K562 (cell line): ENCODE data around the gene NECTIN2. TPM values are rescaled to one million over a fixed set of nuclear protein-coding genes. Genes with fewer than 3 reads are reported as not detected.

Experiments used
- BRCA1 ChIP-seq, 2 experiments: fragments of 450-650 bp in 1 of 2; sonication (generic) in 1 of 2; formaldehyde crosslinking in 1 of 2; IDR thresholded peaks; 2 replicates each; pipeline versions ENCODE4 v1.5.0 to v1.6.1; 2017 to 2020; ENCODE audit warnings: mild to moderate bottlenecking in 1 of 2, missing genetic modification reagents in 1 of 2
- FOXK2 ChIP-seq, 2 experiments: fragments of 450-650 bp; IDR thresholded peaks in 1 of 2; conservative IDR thresholded peaks in 1 of 2; 2 replicates each; pipeline ENCODE4 v1.6.1; 2016; ENCODE audit warnings: low read depth in 2 of 2, mild to moderate bottlenecking in 1 of 2
- JUND ChIP-seq, 2 experiments: IDR thresholded peaks; 2 replicates in 1 of 2; 3 replicates in 1 of 2; pipeline ENCODE4 v1.6.1; 2011; ENCODE audit warnings: borderline replicate concordance in 2 of 2, low read depth in 2 of 2, low read length in 2 of 2, improper control_type of control experiment in 1 of 2, missing biosample characterization in 1 of 2, missing genetic modification characterization in 1 of 2, missing genetic modification reagents in 1 of 2
- LEF1 ChIP-seq: fragments of 450-650 bp; IDR thresholded peaks from 2 replicates; pipeline ENCODE4 v1.6.1; 2016; ENCODE audit warnings: mild to moderate bottlenecking
- MTA2 ChIP-seq: fragments of 450-650 bp; IDR thresholded peaks from 2 replicates; pipeline ENCODE4 v1.6.1; 2016; ENCODE audit warnings: low read depth
- NEUROD1 ChIP-seq: fragments of 150-350 bp; IDR thresholded peaks from 2 replicates; pipeline ENCODE4 v1.6.1; 2014; ENCODE audit warnings: borderline replicate concordance, low read length, low read depth; ENCODE audit not compliant: partially characterized antibody
- NFIC ChIP-seq: fragments of 450-650 bp; IDR thresholded peaks from 2 replicates; pipeline ENCODE4 v1.6.1; 2017; ENCODE audit warnings: mild to moderate bottlenecking, inconsistent platforms
- OTX1 ChIP-seq: fragments of 450-650 bp; formaldehyde crosslinking; IDR thresholded peaks from 2 replicates; pipeline ENCODE4 v1.4.0; 2022; ENCODE audit warnings: mild to moderate bottlenecking
- SAFB ChIP-seq: fragments of 200-400 bp; formaldehyde crosslinking; IDR thresholded peaks from 2 replicates; pipeline ENCODE4 v1.6.1; 2017; ENCODE audit warnings: low read depth, low read length, borderline replicate concordance
- ZNF165 ChIP-seq: fragments of 250-450 bp; sonication (Bioruptor Pico); IDR thresholded peaks from 2 replicates; pipeline ENCODE4 v1.4.0; 2020; ENCODE audit warnings: borderline replicate concordance
- polyA plus RNA-seq, 8 experiments: library from polyadenylated mRNA; depleted of rRNA in 4 of 8; stranded (reverse) in 5 of 8; unstranded in 3 of 8; fragments of >200 nt; fragmentation: Nextera tagmentation in 2 of 8; fragmentation: Illumina TruSeq in 1 of 8; extraction: Ambion mirVana in 2 of 8; extraction: Trizol in 1 of 8; gene quantifications; 2 replicates each; pipeline versions ENCODE4 v1.2.1 to v1.2.3, GENCODE V29; 2011 to 2014; ENCODE audit warnings: inconsistent platforms in 1 of 8, missing spikeins in 1 of 8
- total RNA-seq, 7 experiments: library from RNA; depleted of rRNA in 6 of 7; stranded (reverse); fragments of >200 nt in 6 of 7; fragmentation: Illumina TruSeq in 2 of 7; extraction: Trizol in 2 of 7; gene quantifications; 2 replicates each; pipeline versions ENCODE4 v1.2.1 to v1.2.3, GENCODE V29; 2011 to 2021; ENCODE audit warnings: low replicate concordance in 1 of 7
- TF ChIP-seq, protein P1 (sequence below): fragments of 250-450 bp; sonication (Bioruptor Pico); IDR thresholded peaks from 2 replicates; pipeline ENCODE4 v1.4.0; 2020
- TF ChIP-seq, protein P2 (sequence below): fragments of 450-650 bp; IDR thresholded peaks from 2 replicates; pipeline ENCODE4 v1.6.1; 2016; ENCODE audit warnings: antibody characterized with exemption
- TF ChIP-seq, protein P3 (sequence below): sonication (generic); formaldehyde crosslinking; IDR thresholded peaks from 2 replicates; pipeline ENCODE4 v1.9.0; 2022; ENCODE audit warnings: mild to moderate bottlenecking, missing genetic modification reagents
- TF ChIP-seq, protein P4 (sequence below): fragments of 450-650 bp; IDR thresholded peaks from one replicate; pipeline ENCODE4 v1.6.1; 2018; ENCODE audit warnings: mild to moderate bottlenecking, moderate library complexity; ENCODE audit not compliant: partially characterized antibody
- TF ChIP-seq, protein P5 (sequence below): sonication (generic); formaldehyde crosslinking; IDR thresholded peaks from 2 replicates; pipeline ENCODE4 v1.9.0; 2022; ENCODE audit warnings: mild to moderate bottlenecking, missing genetic modification reagents
- TF ChIP-seq, protein P6 (sequence below): fragments of 450-650 bp; formaldehyde crosslinking; conservative IDR thresholded peaks from 2 replicates; pipeline ENCODE4 v1.4.0; 2022; ENCODE audit warnings: mild to moderate bottlenecking, missing genetic modification characterization
- TF ChIP-seq, protein P7 (sequence below): fragments of 450-650 bp; formaldehyde crosslinking; IDR thresholded peaks from 2 replicates; pipeline ENCODE4 v1.4.0; 2022; ENCODE audit warnings: missing genetic modification characterization

NECTIN2 gene
- total and polyA plus RNA-seq, 9 of the 15 experiments (the other 6 are each of a cell fraction or from before 2014, with no cell fraction given), result 3.9 to 94.9 (median 34.9) TPM

DNA sequence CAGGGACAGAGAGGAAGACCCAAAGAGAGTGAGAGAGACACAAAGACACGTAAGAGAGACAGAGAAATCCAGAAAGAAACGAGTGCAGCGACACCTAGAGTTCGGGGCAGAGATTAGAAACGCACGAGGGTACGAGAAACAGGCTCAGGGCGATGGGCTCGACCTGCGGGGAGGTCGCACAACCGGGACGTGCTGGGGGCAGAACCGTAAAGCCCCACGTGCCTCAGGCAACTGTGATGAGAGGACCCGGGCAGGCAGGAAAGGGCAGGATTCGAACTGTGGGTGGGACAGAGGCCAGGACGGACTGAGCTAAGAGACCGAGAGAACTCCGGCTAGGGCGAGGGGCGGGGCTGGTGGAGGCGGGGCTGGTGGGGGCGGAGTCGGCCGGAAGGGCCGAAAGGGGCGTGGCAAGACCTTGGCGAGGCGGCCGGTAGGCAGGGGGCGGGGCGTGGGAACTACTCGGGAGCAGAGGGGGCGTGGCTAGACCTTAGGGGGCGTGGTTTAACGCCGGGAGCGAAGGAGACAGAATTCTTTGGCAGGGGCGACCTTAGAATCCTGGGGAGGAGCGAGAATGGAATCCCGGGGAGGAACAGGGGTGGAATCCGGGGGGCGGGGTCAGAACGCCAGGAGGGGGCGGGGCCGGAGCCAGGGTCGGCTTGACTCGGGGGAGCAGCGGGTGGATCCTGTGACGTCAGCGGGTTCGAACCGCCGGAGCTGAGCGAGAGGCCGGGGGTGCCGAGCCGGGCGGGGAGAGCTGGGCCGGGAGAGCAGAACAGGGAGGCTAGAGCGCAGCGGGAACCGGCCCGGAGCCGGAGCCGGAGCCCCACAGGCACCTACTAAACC, at the start of gene NECTIN2 (continued):
- TF ChIP-seq OTX1, result peak; percentile 84; the same call in 1 of the 2 replicates
- TF ChIP-seq FOXK2 (conservative IDR thresholded peaks at IDR 0.05 in 1 of 2, IDR thresholded peaks at IDR 0.05 in 1 of 2; ENCODE audit: low read depth in 2 of 2), result peak; percentile 82 to 84
- TF ChIP-seq SAFB, result no peak
- TF ChIP-seq LEF1, result peak; percentile 28; the same call in 1 of the 2 replicates
- TF ChIP-seq, protein P1, sequence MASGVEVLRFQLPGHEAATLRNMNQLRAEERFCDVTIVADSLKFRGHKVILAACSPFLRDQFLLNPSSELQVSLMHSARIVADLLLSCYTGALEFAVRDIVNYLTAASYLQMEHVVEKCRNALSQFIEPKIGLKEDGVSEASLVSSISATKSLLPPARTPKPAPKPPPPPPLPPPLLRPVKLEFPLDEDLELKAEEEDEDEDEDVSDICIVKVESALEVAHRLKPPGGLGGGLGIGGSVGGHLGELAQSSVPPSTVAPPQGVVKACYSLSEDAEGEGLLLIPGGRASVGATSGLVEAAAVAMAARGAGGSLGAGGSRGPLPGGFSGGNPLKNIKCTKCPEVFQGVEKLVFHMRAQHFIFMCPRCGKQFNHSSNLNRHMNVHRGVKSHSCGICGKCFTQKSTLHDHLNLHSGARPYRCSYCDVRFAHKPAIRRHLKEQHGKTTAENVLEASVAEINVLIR (CRISPR knock-in tag), result peak; percentile 30; the same call in 1 of the 2 replicates
- TF ChIP-seq, protein P2, sequence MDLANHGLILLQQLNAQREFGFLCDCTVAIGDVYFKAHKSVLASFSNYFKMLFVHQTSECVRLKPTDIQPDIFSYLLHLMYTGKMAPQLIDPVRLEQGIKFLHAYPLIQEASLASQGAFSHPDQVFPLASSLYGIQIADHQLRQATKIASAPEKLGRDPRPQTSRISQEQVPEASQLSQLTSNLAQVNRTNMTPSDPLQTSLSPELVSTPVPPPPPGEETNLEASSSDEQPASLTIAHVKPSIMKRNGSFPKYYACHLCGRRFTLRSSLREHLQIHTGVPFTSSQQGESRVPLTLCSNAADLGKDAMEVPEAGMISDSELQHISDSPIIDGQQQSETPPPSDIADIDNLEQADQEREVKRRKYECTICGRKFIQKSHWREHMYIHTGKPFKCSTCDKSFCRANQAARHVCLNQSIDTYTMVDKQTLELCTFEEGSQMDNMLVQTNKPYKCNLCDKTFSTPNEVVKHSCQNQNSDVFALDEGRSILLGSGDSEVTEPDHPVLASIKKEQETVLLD, result peak; percentile 77
- peak; percentile 45 for TF ChIP-seq NEUROD1
- TF ChIP-seq, protein P3, sequence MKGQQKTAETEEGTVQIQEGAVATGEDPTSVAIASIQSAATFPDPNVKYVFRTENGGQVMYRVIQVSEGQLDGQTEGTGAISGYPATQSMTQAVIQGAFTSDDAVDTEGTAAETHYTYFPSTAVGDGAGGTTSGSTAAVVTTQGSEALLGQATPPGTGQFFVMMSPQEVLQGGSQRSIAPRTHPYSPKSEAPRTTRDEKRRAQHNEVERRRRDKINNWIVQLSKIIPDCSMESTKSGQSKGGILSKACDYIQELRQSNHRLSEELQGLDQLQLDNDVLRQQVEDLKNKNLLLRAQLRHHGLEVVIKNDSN, result peak; percentile 75
- peak; percentile 12; the same call in 1 of the 2 replicates for TF ChIP-seq MTA2
- TF ChIP-seq, protein P4, sequence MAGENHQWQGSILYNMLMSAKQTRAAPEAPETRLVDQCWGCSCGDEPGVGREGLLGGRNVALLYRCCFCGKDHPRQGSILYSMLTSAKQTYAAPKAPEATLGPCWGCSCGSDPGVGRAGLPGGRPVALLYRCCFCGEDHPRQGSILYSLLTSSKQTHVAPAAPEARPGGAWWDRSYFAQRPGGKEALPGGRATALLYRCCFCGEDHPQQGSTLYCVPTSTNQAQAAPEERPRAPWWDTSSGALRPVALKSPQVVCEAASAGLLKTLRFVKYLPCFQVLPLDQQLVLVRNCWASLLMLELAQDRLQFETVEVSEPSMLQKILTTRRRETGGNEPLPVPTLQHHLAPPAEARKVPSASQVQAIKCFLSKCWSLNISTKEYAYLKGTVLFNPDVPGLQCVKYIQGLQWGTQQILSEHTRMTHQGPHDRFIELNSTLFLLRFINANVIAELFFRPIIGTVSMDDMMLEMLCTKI, result no peak
- TF ChIP-seq, protein P5, sequence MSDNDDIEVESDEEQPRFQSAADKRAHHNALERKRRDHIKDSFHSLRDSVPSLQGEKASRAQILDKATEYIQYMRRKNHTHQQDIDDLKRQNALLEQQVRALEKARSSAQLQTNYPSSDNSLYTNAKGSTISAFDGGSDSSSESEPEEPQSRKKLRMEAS (CRISPR knock-in tag), result peak; percentile 90
- peak; percentile 17; the same call in 1 of the 2 replicates for TF ChIP-seq JUND (IDR thresholded peaks at IDR 0.05; ENCODE audit: borderline replicate concordance, low read depth, low read length)
- no peak; the same call in 2 of the 3 replicates for TF ChIP-seq JUND (tag; IDR thresholded peaks at IDR 0.05; ENCODE audit: borderline replicate concordance, low read depth, low read length)
- 0 out of 2 replicates have a peak, but pooled peaks have one; percentile 59 for TF ChIP-seq ZNF165
- TF ChIP-seq NFIC, result 0 out of 2 replicates have a peak, but pooled peaks have one; percentile 14
- TF ChIP-seq, protein P6, sequence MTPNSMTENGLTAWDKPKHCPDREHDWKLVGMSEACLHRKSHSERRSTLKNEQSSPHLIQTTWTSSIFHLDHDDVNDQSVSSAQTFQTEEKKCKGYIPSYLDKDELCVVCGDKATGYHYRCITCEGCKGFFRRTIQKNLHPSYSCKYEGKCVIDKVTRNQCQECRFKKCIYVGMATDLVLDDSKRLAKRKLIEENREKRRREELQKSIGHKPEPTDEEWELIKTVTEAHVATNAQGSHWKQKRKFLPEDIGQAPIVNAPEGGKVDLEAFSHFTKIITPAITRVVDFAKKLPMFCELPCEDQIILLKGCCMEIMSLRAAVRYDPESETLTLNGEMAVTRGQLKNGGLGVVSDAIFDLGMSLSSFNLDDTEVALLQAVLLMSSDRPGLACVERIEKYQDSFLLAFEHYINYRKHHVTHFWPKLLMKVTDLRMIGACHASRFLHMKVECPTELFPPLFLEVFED, result peak; percentile 78; the same call in 1 of the 2 replicates
- no peak for TF ChIP-seq BRCA1 (IDR thresholded peaks at IDR 0.05)
- no peak for TF ChIP-seq BRCA1 (CRISPR knock-in tag; IDR thresholded peaks at IDR 0.05)
- TF ChIP-seq, protein P7, sequence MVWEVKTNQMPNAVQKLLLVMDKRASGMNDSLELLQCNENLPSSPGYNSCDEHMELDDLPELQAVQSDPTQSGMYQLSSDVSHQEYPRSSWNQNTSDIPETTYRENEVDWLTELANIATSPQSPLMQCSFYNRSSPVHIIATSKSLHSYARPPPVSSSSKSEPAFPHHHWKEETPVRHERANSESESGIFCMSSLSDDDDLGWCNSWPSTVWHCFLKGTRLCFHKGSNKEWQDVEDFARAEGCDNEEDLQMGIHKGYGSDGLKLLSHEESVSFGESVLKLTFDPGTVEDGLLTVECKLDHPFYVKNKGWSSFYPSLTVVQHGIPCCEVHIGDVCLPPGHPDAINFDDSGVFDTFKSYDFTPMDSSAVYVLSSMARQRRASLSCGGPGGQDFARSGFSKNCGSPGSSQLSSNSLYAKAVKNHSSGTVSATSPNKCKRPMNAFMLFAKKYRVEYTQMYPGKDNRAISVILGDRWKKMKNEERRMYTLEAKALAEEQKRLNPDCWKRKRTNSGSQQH (CRISPR knock-in tag), result peak; percentile 88
